HEK293 (cell line): ENCODE data around the gene DLL1.

ENCODE experiments used
- CTCF ChIA-PET: fragments of 350-600 bp; formaldehyde crosslinking; extraction: SDS; loops from one replicate; lab custom pipeline; 2021; ENCODE audit warnings: antibody characterized with exemption; lab: Yijun Ruan, JAX
- POLR2A ChIA-PET: fragments of 300-600 bp; formaldehyde crosslinking; extraction: SDS; loops from one replicate; lab custom pipeline; 2020; ENCODE audit warnings: antibody characterized with exemption, inconsistent platforms; lab: Yijun Ruan, JAX
- H3K27ac ChIP-seq: fragments of 200-500 bp; sonication (Bioruptor generic); 2 replicates; pipeline ENCODE4 v1.5.1; 2014; ENCODE audit warnings: low read depth, low read length, control low read depth, inconsistent platforms; ENCODE audit errors: extremely low read depth
- H3K36me3 ChIP-seq, 2 experiments: fragments of 200-500 bp in 1 of 2; sonication (Bioruptor generic) in 1 of 2; 1 replicate in 1 of 2; 2 replicates in 1 of 2; pipeline ENCODE4 v1.5.1; 2014 to 2017; ENCODE audit warnings: inconsistent platforms in 2 of 2, low read length in 2 of 2; ENCODE audit not compliant: control insufficient read depth in 2 of 2, insufficient read depth in 1 of 2
- H3K4me1 ChIP-seq: fragments of 200-500 bp; sonication (Bioruptor generic); 2 replicates; pipeline ENCODE4 v1.5.1; 2014; ENCODE audit warnings: mild to moderate bottlenecking, low read length, inconsistent platforms; ENCODE audit not compliant: control insufficient read depth, insufficient read depth
- H3K4me3 ChIP-seq: 2 replicates; pipeline ENCODE4 v1.5.1; 2011; ENCODE audit warnings: low read depth, mild to moderate bottlenecking, control low read depth, low read length, moderate library complexity
- H3K9me3 ChIP-seq: fragments of 200-500 bp; sonication (Bioruptor generic); 2 replicates; pipeline ENCODE4 v1.5.1; 2014; ENCODE audit warnings: low read depth, low read length, inconsistent platforms; ENCODE audit not compliant: control insufficient read depth, insufficient read depth
- GLI2 ChIP-seq: fragments of 450-650 bp; formaldehyde crosslinking; IDR thresholded peaks from 2 replicates; pipeline ENCODE4; 2017; ENCODE audit warnings: missing biosample characterization, missing genetic modification characterization, low read depth, borderline replicate concordance
- MEIS1 ChIP-seq: sonication (generic); formaldehyde crosslinking; IDR thresholded peaks from 2 replicates; pipeline ENCODE4 v1.8.1; 2022; ENCODE audit warnings: missing genetic modification reagents, mild to moderate bottlenecking, borderline replicate concordance
- SCRT2 ChIP-seq: fragments of 450-650 bp; formaldehyde crosslinking; IDR thresholded peaks from 2 replicates; pipeline ENCODE4 v1.5.1; 2016; ENCODE audit warnings: missing biosample characterization, missing genetic modification characterization
- YY1 ChIP-seq: fragments of 450-650 bp; formaldehyde crosslinking; IDR thresholded peaks from 2 replicates; pipeline ENCODE4 v1.5.1; 2018; ENCODE audit warnings: missing biosample characterization, missing genetic modification characterization
- ZNF292 ChIP-seq: fragments of 450-650 bp; formaldehyde crosslinking; IDR thresholded peaks from 2 replicates; pipeline ENCODE4 v1.5.1; 2016; ENCODE audit warnings: low read depth, missing biosample characterization, missing genetic modification characterization, borderline replicate concordance
- ZNF302 ChIP-seq: fragments of 450-650 bp; formaldehyde crosslinking; IDR thresholded peaks from 2 replicates; pipeline ENCODE4 v1.5.1; 2016; ENCODE audit warnings: missing biosample characterization, missing genetic modification characterization, low read depth
- ZNF350 ChIP-seq: fragments of 450-650 bp; formaldehyde crosslinking; IDR thresholded peaks from 2 replicates; pipeline ENCODE4 v1.5.0; 2017; ENCODE audit warnings: missing biosample characterization, mild to moderate bottlenecking, missing genetic modification characterization
- ZNF521 ChIP-seq: fragments of 450-650 bp; formaldehyde crosslinking; IDR thresholded peaks from 2 replicates; pipeline ENCODE4 v1.5.1; 2017; ENCODE audit warnings: missing biosample characterization, mild to moderate bottlenecking, missing genetic modification characterization
- ZNF549 ChIP-seq: fragments of 450-650 bp; IDR thresholded peaks from 2 replicates; pipeline ENCODE4 v1.5.1; 2018; ENCODE audit warnings: missing biosample characterization, missing genetic modification characterization, mild to moderate bottlenecking, inconsistent platforms, moderate library complexity
- ZNF561 ChIP-seq: fragments of 450-650 bp; IDR thresholded peaks from 2 replicates; pipeline ENCODE4 v1.5.1; 2018; ENCODE audit warnings: missing biosample characterization, missing genetic modification characterization, borderline replicate concordance
- ZNF596 ChIP-seq: fragments of 450-650 bp; IDR thresholded peaks from 2 replicates; pipeline ENCODE4 v1.5.0; 2018; ENCODE audit warnings: missing biosample characterization, mild to moderate bottlenecking, missing genetic modification characterization, moderate library complexity
- ZNF600 ChIP-seq: fragments of 450-650 bp; formaldehyde crosslinking; IDR thresholded peaks from 2 replicates; pipeline ENCODE4 v1.5.1; 2016; ENCODE audit warnings: missing biosample characterization, missing genetic modification characterization
- ZNF747 ChIP-seq: fragments of 450-650 bp; formaldehyde crosslinking; IDR thresholded peaks from 2 replicates; pipeline ENCODE4 v1.5.1; 2016; ENCODE audit warnings: missing biosample characterization, missing genetic modification characterization
- ZNF837 ChIP-seq: fragments of 450-650 bp; formaldehyde crosslinking; IDR thresholded peaks from 2 replicates; pipeline ENCODE4 v1.5.1; 2016; ENCODE audit warnings: missing biosample characterization, missing genetic modification characterization
- ZSCAN16 ChIP-seq: fragments of 450-650 bp; formaldehyde crosslinking; IDR thresholded peaks from 2 replicates; pipeline ENCODE4 v1.5.1; 2016; ENCODE audit warnings: missing biosample characterization, missing genetic modification characterization
- TF ChIP-seq, protein P1 (sequence below): fragments of 450-650 bp; formaldehyde crosslinking; IDR thresholded peaks from 2 replicates; pipeline ENCODE4 v1.5.1; 2016; ENCODE audit warnings: missing biosample characterization, missing genetic modification characterization
- TF ChIP-seq, protein P2 (sequence below): fragments of 450-650 bp; formaldehyde crosslinking; IDR thresholded peaks from 2 replicates; pipeline ENCODE4 v1.5.1; 2016; ENCODE audit warnings: missing biosample characterization, missing genetic modification characterization
- TF ChIP-seq, protein P3 (sequence below): fragments of 450-650 bp; formaldehyde crosslinking; IDR thresholded peaks from 2 replicates; pipeline ENCODE4 v1.5.1; 2017; ENCODE audit warnings: missing biosample characterization, missing genetic modification characterization
- TF ChIP-seq, protein P4 (sequence below): fragments of 450-650 bp; formaldehyde crosslinking; IDR thresholded peaks from 2 replicates; pipeline ENCODE4; 2016; ENCODE audit warnings: missing biosample characterization, missing genetic modification characterization

Gene DLL1

DNA sequence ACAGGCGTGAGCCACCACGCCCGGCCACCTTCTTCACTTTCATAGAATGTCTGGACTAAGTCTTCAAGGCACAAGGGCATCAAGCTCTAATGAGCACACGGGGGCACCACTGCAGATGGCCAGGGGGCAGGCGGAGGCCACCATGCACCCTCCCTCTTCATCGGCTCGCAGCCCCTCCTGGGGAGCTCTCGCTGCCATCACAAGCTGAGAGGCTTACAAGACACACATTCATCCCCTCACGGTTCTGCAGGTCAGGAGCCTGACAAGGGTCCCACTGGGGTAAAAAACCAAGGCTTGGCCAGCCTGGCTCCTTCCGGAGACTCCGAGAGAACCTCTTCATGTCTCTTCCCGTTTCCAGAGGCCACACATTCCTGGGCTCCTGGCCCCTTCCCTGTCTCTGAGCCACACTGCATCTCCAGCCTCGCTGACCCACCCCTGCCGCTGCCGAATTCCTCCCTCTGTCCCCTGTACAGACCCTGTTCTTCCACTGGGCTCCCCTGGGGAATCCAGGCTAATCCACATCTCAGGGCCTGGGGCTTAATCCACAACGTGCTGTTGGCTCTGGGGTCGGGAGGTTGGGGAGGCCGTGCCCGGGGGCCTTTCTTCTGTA is 19.8 kb downstream of the DLL1 start:
- Histone ChIP-seq H3K4me1 (no peaks in the 10 kb centered on the region), H3K27ac (no peak overlapping the region), H3K36me3 (no peaks in the 10 kb centered on the region), H3K4me3 (no peak overlapping the region), H3K9me3 (no peaks in the 10 kb centered on the region)
- TF ChIP-seq ZNF549 (tag by site-specific recombination) (no peak), ZNF600 (tag by site-specific recombination) (no peak), ZNF596 (no peak), ZNF837 (tag by site-specific recombination) (no peak), ZNF292 (tag by site-specific recombination) (no peak), YY1 (tag by site-specific recombination) (no peak), ZSCAN16 (tag by site-specific recombination) (no peak), GLI2 (tag by site-specific recombination) (no peak), ZNF521 (tag by site-specific recombination) (no peak), ZNF561 (tag by site-specific recombination) (no peak), ZNF747 (tag by site-specific recombination) (no peak), ZNF350 (no peak), MEIS1 (CRISPR knock-in tag) (no peak)
- TF ChIP-seq, protein P1, sequence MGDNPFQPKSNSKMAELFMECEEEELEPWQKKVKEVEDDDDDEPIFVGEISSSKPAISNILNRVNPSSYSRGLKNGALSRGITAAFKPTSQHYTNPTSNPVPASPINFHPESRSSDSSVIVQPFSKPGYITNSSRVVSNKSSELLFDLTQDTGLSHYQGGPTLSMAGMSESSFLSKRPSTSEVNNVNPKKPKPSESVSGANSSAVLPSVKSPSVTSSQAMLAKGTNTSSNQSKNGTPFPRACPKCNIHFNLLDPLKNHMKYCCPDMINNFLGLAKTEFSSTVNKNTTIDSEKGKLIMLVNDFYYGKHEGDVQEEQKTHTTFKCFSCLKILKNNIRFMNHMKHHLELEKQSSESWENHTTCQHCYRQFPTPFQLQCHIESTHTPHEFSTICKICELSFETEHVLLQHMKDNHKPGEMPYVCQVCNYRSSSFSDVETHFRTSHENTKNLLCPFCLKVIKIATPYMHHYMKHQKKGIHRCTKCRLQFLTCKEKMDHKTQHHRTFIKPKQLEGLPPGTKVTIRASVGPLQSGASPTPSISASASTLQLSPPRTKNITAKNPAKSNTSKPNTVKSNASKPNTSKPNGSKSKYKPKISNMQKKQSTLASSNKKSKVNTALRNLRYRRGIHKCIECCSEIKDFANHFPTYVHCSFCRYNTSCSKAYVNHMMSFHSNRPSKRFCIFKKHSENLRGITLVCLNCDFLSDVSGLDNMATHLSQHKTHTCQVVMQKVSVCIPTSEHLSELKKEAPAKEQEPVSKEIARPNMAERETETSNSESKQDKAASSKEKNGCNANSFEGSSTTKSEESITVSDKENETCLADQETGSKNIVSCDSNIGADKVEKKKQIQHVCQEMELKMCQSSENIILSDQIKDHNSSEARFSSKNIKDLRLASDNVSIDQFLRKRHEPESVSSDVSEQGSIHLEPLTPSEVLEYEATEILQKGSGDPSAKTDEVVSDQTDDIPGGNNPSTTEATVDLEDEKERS (tag by site-specific recombination): no peak
- TF ChIP-seq, protein P2, sequence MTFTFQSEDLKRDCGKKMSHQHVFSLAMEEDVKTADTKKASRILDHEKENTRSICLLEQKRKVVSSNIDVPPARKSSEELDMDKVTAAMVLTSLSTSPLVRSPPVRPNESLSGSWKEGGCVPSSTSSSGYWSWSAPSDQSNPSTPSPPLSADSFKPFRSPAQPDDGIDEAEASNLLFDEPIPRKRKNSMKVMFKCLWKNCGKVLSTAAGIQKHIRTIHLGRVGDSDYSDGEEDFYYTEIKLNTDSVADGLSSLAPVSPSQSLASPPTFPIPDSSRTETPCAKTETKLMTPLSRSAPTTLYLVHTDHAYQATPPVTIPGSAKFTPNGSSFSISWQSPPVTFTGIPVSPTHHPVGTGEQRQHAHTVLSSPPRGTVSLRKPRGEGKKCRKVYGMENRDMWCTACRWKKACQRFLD (tag by site-specific recombination): no peak
- TF ChIP-seq, protein P3, sequence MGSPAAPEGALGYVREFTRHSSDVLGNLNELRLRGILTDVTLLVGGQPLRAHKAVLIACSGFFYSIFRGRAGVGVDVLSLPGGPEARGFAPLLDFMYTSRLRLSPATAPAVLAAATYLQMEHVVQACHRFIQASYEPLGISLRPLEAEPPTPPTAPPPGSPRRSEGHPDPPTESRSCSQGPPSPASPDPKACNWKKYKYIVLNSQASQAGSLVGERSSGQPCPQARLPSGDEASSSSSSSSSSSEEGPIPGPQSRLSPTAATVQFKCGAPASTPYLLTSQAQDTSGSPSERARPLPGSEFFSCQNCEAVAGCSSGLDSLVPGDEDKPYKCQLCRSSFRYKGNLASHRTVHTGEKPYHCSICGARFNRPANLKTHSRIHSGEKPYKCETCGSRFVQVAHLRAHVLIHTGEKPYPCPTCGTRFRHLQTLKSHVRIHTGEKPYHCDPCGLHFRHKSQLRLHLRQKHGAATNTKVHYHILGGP (tag by site-specific recombination): no peak
- TF ChIP-seq, protein P4, sequence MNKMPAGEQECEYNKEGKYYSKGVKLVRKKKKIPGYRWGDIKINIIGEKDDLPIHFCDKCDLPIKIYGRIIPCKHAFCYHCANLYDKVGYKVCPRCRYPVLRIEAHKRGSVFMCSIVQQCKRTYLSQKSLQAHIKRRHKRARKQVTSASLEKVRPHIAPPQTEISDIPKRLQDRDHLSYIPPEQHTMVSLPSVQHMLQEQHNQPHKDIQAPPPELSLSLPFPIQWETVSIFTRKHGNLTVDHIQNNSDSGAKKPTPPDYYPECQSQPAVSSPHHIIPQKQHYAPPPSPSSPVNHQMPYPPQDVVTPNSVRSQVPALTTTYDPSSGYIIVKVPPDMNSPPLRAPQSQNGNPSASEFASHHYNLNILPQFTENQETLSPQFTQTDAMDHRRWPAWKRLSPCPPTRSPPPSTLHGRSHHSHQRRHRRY (tag by site-specific recombination): no peak
- ChIA-PET POLR2A (no interaction called here), CTCF (interaction anchor here (0.6 kb wide), 2 partner anchors 465 to 481 kb away, joined by 3 read pairs; no protein-coding TSS in a partner anchor)

DNA sequence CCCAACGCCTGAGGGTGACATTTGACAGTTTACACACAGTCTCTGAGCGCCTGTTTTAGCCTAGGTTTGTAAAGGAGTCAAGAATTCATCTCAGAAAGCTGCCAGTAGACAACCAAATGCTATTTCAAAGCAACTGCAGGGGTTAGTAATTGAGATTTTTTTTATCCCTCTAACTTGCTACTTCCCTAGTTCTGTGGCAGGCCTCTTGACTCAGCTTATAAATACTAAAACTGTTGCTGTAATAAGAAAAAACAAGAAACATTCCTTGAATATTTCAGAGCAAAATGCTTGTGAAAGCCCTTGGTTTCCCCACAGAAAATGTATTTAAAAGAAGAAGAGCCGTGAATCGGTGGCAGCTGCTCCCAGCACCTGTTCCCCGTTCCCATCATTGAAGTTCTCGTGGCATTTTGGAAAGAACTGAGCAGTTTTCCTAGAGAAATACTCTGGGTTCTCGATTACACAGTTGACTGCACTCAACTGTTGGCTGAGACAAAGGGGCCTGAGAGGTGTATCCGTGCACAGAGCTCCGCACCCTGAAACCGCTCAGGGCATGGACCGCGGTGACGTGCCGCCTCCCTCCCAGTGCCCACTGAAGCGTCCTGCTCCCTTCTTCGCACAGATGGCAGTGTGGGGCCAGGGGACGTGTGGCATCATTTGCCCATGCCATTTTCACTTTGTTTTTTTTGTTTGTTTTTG is 20.9 kb downstream of the DLL1 start:
- CTCF ChIA-PET: interaction anchor here (0.7 kb wide), 1 partner anchor 113 kb away, joined by 3 read pairs; no protein-coding TSS in a partner anchor
- Histone ChIP-seq H3K36me3 (no peaks in the 10 kb centered on the region), H3K4me1 (no peaks in the 10 kb centered on the region), H3K27ac (no peak overlapping the region)
- no peak for TF ChIP-seq ZNF302 (tag by site-specific recombination)
- 0 out of 2 replicates have a peak, but pooled peaks have one; percentile 3 for TF ChIP-seq SCRT2 (tag by site-specific recombination)
- TF ChIP-seq, all 188 proteins: peak for 1
- Histone ChIP-seq H3K9me3 (no peaks in the 10 kb centered on the region), H3K4me3 (no peak overlapping the region)
- POLR2A ChIA-PET: no interaction called here
